ENCODE results near the gene GPD1L. TPM values are rescaled to one million over a fixed set of nuclear protein-coding genes. Genes with fewer than 3 reads are reported as not detected.
"Not testable (repeated sequence)": the region's sequence is repeated elsewhere in the genome, so short reads cannot be mapped to it uniquely, and the experiment has no call there.

The GPD1L gene
- total RNA-seq, result 10 to 100 TPM; 19.5 to 20.7 TPM

DNA sequence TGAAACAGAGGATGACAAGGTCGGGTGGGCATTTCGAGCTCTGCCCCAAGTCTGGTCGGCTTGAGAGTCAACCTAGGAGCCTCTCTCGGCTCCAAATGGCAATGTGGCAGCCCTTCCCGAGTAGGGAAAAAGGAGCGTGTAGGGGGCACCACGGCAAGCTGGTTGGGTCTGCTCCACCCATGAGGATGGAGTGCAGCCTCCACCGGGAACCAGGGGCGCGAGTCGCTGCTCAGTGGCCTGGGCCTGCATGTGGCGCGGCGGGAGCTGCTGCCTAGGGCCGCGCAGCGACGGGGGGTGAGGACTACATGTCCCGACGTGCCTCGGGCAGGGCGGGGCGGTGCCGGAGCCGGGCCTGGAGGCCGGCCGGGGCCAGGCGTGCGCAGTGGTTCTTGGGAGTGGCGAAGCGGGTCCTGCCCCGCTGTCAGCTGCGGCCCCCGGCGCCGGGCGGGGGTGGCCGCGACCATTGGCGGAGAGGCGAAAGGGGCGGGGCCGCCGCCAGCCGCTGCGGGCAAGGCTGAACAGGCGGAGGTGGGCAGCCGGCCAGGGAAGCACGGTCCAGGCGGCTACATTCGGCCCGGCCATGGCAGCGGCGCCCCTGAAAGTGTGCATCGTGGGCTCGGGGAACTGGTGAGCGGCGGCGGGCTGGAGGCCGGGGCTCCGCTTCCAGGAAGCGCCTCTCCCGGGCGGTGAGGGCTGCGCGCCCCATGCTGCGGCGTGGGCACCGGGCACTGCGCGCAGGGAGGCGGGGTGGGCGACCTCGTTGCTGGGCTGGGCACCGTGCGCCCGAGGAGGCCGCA is at the start of gene GPD1L:
Gene GPD1L, plus strand, starts transcription at position 489 of the 797 bp plus-strand sequence. Its CDS starts 92 bp downstream, at position 581.
- peaks cover 7% of the 10 kb centered on the region for H3K9me3 Mint-ChIP-seq
- peak; percentile 93 for DNase-seq
- H3K4me1 Mint-ChIP-seq, result peaks cover 35% of the 10 kb centered on the region
- peak within 1 kb of the TSS; percentile 74 for H3K27ac Mint-ChIP-seq
- ChIA-PET POLR2A (interaction anchor here (0.6 to 1.4 kb wide), 6 partner anchors 8 to 573 kb away, joined by 3 to 9 read pairs (median 4); partner anchors contain the start of gene STT3B), CTCF (interaction anchor here (1.1 to 2.4 kb wide), 2 partner anchors 38 to 574 kb away, joined by 3 to 8 read pairs; partner anchors contain the start of gene STT3B)
- H3K4me3 Mint-ChIP-seq, result peak within 1 kb of the TSS; percentile 84
- H3K27me3 Mint-ChIP-seq, result no peaks in the 10 kb centered on the region
- peaks cover 12% of the 10 kb centered on the region for H3K36me3 Mint-ChIP-seq (ENCODE audit: low read depth)

DNA sequence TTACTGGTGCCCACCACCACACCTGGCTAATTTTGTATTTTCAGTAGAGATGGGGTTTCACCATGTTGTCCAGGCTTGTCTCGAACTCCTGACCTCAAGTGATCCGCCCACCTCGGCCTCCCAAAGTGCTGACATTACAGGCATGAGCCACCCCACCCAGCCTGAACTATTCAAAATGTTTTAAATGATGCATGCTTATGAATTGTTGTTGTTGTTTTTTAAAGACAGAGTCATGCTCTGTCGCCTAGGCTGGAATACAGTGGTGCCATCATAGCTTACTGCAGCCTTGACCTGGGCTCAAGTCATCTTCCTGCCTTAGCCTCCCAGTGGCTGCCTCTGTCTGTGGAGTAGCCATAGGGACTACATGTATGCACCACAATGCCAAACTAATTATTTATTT is 48.0 kb upstream of the GPD1L start:
- H3K9me3 Mint-ChIP-seq; H3K36me3 Mint-ChIP-seq (ENCODE audit: low read depth); H3K4me3 Mint-ChIP-seq; DNase-seq; POLR2A ChIA-PET; CTCF ChIA-PET; H3K27ac Mint-ChIP-seq; H3K27me3 Mint-ChIP-seq: not testable (repeated sequence)
- peaks cover 11% of the 10 kb centered on the region for H3K4me1 Mint-ChIP-seq

DNA sequence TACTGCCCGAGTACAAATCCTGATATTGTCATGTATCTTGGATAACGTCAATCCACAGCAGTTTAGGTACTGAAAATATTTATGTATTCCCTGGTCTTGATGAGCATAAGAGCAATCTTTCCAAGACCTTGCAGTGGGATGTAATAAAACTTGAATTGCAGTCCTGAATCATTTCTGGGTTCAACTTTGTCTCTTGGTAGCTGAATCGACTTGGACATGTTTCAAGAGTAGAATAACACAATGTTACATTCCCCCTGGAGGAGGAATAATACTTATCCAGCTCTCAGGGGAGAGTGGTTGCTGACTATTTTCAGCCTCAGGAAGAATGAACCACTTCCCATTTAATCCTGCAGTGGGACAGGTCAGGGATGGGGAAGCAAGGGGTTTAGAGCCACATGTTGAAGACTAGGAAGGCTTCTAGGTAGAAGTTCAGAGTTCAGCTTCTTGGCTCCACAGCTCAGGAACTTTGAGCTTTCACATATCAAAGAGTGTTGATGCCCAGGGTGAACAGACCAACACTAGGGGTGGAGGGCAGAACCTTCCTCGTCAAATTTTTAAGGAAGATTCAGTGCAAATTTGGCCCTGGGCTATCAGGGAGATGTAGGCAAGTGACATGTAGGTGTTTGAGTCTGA is 43.4 kb upstream of the GPD1L start:
- Mint-ChIP-seq H3K4me3 (no peak overlapping the region), H3K27me3 (peaks cover 3% of the 10 kb centered on the region), H3K36me3 (ENCODE audit: low read depth) (no peaks in the 10 kb centered on the region), H3K9me3 (peaks cover 5% of the 10 kb centered on the region), H3K4me1 (no peaks in the 10 kb centered on the region), H3K27ac (no peak overlapping the region)
- ChIA-PET CTCF (no interaction called here), POLR2A (interaction anchor here (1.2 kb wide), 1 partner anchor 30 kb away, joined by 3 read pairs; no protein-coding TSS in a partner anchor)
- DNase-seq, result no peak

DNA sequence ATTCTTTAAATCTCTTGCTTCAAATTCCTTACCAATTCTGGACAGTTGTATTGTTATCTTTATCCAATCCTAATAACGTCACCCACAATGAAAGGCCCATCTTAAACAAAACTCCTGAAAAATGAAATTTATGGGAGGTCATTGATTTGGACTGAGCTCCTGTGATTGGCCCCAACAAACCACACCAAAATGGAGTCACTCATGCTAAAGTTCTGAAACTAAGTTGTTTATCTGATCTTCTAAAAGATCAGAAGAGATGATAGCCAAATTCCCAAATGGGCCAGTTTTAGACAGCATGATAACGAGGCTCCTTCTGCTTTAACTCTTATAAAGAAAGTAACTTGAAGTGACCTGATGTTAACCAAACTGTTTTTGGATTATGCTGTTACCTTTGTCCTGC is 39.7 kb upstream of the GPD1L start:
- no peak for DNase-seq
- H3K36me3 Mint-ChIP-seq (ENCODE audit: low read depth), result no peaks in the 10 kb centered on the region
- no peaks in the 10 kb centered on the region for H3K4me1 Mint-ChIP-seq
- H3K27ac Mint-ChIP-seq, result no peak overlapping the region
- no peak overlapping the region for H3K4me3 Mint-ChIP-seq
- peaks cover 10% of the 10 kb centered on the region for H3K27me3 Mint-ChIP-seq
- ChIA-PET POLR2A (no interaction called here), CTCF (no interaction called here)
- H3K9me3 Mint-ChIP-seq, result peaks cover 3% of the 10 kb centered on the region

DNA sequence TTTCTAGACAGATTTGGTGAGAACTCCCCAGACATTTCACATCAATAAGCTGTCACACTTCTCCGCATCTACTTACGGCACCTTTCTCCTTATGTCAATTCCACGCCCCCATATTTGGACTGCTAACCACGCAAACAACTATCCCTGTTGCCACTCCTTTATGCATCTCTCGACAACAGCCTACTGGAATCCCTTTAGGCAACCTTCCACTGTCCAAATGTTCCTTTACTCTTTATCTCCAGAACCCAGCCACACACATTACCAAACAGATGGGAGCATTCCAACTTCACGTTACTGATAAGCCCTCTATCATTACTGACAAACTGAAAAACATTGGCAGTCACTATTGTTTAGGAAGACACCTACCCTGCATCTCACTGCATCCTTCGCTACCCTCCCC is 32.2 kb upstream of the GPD1L start:
- CTCF ChIA-PET; H3K27me3 Mint-ChIP-seq; H3K4me3 Mint-ChIP-seq; H3K4me1 Mint-ChIP-seq; H3K9me3 Mint-ChIP-seq; POLR2A ChIA-PET; H3K36me3 Mint-ChIP-seq (ENCODE audit: low read depth); DNase-seq; H3K27ac Mint-ChIP-seq: not testable (repeated sequence)

DNA sequence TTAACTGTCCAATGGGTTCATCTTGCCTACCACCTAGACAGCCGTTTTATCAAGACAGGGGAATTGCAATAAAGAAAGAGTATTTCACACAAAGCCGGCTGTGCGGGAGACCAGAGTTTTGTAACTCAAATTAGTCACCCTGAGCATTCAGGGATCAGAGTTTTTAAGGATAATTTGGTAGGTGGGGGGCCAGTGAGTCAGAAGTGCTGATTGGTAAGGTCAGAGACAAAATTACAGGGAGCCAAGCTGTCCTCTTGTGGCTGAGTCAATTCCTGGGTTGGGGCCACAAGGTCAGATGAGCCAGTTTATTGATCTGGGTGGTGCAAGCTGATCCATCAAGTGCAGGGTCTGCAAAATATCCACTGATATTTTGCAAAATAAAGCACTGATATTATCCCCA is 29.9 kb upstream of the GPD1L start:
- DNase-seq, result no peak
- Mint-ChIP-seq H3K27me3 (peaks cover 11% of the 10 kb centered on the region), H3K36me3 (ENCODE audit: low read depth) (no peaks in the 10 kb centered on the region), H3K4me3 (no peak overlapping the region), H3K27ac (no peak overlapping the region), H3K9me3 (no peaks in the 10 kb centered on the region), H3K4me1 (no peaks in the 10 kb centered on the region)
- ChIA-PET POLR2A (no interaction called here), CTCF (no interaction called here)

DNA sequence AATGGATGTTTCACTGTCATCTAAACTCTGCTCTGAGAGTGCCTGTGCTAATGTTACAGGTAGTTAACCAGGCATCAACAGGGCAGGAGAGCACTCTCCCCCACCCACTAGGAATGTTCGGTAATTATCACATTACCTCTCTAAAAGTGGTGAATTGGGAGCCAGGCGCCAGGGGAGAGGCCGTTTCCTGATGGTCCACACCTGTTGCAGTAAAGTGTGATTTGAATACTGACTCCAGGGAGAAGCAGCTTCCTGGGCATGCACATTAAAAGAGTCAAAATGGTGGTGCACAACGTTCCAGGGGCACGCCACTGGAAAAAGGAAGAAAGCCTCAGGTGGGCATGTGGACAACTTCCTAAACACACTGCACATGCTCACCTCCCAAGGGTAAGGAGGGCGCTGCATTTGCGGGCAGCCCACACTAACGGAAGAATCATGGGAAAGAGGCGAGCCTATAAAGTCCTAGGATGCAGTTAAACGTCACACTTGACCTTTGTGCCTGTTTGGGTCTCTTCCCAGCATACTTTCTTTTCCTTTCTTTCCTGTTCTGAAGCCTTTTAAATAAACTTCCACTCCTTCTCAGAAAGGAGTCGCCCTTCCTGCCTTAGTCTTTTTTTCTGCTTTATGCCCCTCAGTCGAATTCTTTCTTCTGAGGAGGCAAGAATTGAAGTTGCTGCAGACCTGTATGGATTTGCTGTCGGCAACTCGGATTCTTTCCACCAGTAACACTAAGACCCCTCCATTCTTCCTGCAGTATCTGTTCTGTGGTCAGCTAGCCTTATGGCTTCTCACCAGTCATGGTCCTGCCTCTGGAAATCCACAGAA is 28.9 kb upstream of the GPD1L start:
- H3K9me3 Mint-ChIP-seq, result no peaks in the 10 kb centered on the region
- H3K36me3 Mint-ChIP-seq (ENCODE audit: low read depth), result no peaks in the 10 kb centered on the region
- no peak for DNase-seq
- ChIA-PET POLR2A (no interaction called here), CTCF (no interaction called here)
- no peaks in the 10 kb centered on the region for H3K4me1 Mint-ChIP-seq
- H3K4me3 Mint-ChIP-seq, result no peak overlapping the region
- H3K27me3 Mint-ChIP-seq, result peaks cover 15% of the 10 kb centered on the region
- no peak overlapping the region for H3K27ac Mint-ChIP-seq

DNA sequence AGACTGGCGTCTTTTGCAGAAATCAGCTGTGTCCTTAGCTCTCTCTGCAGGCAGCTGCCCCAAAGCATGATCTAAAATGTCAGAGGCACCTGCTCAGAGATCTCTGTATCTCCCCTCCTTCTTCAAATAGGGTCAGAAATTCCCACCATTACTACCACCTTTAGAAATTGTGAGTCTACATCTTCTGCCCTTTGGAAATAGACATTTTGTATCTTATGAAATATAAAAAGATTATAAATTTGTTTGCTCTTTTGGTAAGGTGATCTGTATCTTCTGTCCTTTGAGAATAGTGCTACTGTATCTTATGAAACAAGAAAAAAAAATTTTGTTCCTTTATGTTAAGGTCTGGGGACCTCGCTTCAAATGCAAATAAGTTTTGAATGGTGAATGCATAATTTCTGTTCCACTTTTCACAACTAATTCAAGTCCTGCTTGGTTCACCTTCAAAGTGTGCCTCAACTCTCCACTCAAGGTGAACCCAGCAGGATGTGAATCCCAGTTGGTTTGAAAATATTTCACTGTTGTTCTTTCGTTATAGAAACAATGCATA is 28.3 kb upstream of the GPD1L start:
- Mint-ChIP-seq H3K4me3 (no peak overlapping the region), H3K4me1 (no peaks in the 10 kb centered on the region), H3K27me3 (peaks cover 15% of the 10 kb centered on the region), H3K36me3 (ENCODE audit: low read depth) (no peaks in the 10 kb centered on the region), H3K9me3 (no peaks in the 10 kb centered on the region), H3K27ac (no peak overlapping the region)
- DNase-seq, result no peak
- CTCF ChIA-PET, result no interaction called here
- POLR2A ChIA-PET, result no interaction called here

DNA sequence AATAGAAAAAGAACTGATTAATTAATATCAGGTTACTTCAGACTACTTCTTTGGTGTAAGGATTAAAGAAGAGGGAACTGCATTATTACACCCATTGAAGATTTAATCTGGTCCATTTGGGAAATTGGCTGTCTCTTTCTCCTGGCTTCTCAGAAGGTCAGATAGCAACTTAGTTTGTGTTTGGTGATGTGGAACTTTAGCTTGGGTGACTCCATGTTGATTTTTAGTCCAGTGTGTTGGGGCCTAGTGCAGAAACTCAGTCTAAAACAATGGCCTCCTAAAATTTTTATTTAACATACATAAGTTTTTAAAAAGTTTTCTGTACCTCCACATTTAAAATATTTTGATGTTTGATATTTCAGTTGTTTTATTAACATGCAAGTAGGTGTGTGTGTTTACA is 27.6 kb upstream of the GPD1L start:
- H3K27ac Mint-ChIP-seq, result no peak overlapping the region
- POLR2A ChIA-PET, result no interaction called here

DNA sequence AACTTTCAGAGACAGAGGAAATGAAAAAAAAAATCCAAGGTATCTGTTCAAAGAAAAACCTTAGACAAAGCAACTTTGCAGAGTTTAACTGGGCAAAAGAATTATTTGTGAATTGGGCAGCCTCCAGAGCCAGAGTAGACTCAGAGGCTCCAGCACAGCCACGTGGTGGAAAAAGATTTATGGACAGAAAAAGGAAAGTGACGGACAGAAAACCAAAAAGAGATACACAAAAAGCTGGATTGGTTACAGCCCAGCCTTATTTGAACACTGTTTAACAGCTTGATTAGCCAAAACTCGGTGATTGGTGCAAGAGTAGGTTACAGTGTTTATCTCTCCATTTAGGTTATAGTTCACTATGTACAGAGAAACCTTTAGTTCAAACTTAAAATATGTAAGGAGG is 23.7 kb upstream of the GPD1L start:
- CTCF ChIA-PET, result no interaction called here
- no peak for DNase-seq
- Mint-ChIP-seq H3K36me3 (ENCODE audit: low read depth) (no peaks in the 10 kb centered on the region), H3K9me3 (peaks cover 7% of the 10 kb centered on the region), H3K4me3 (no peak overlapping the region), H3K27ac (no peak overlapping the region), H3K27me3 (peaks cover 14% of the 10 kb centered on the region), H3K4me1 (no peaks in the 10 kb centered on the region)
- POLR2A ChIA-PET, result no interaction called here

More for the DNA sequence above, 27.6 kb upstream of the GPD1L start:
- Mint-ChIP-seq H3K9me3 (no peaks in the 10 kb centered on the region), H3K4me3 (no peak overlapping the region), H3K36me3 (ENCODE audit: low read depth) (no peaks in the 10 kb centered on the region), H3K4me1 (no peaks in the 10 kb centered on the region), H3K27me3 (peaks cover 15% of the 10 kb centered on the region)
- CTCF ChIA-PET, result no interaction called here
- DNase-seq, result no peak

DNA sequence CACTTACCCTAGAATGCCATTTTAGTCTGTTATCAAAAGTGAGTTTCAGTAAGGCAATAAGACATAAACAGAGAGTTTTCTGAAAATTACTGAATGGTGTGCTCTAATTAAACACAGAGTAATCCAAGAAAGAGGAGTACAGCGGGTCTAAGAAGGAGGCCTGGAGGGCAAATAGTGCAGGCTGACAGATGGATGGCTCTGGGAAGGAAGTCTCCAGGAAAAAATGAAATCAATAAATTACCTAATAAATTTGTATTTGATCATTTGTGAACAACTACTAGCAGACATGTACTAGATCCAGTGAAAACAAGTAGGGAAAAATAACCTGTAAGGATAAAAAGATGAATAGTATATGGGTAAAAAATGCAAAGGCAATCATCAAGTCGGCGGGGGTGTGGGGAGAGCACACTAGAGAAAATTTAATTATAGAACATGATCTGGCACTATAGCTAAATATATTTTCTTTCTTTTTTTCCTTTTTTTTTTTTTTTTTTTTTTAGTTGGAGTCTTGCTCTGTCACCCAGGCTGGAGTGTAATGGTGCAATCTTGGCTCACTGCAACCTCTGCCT is 22.6 kb upstream of the GPD1L start:
- H3K4me1 Mint-ChIP-seq, result no peaks in the 10 kb centered on the region
- H3K27me3 Mint-ChIP-seq, result peaks cover 23% of the 10 kb centered on the region
- H3K36me3 Mint-ChIP-seq (ENCODE audit: low read depth), result no peaks in the 10 kb centered on the region
- peaks cover 11% of the 10 kb centered on the region for H3K9me3 Mint-ChIP-seq
- H3K4me3 Mint-ChIP-seq, result no peak overlapping the region
- ChIA-PET POLR2A (no interaction called here), CTCF (no interaction called here)
- H3K27ac Mint-ChIP-seq, result no peak overlapping the region
- DNase-seq, result peak; percentile 4

DNA sequence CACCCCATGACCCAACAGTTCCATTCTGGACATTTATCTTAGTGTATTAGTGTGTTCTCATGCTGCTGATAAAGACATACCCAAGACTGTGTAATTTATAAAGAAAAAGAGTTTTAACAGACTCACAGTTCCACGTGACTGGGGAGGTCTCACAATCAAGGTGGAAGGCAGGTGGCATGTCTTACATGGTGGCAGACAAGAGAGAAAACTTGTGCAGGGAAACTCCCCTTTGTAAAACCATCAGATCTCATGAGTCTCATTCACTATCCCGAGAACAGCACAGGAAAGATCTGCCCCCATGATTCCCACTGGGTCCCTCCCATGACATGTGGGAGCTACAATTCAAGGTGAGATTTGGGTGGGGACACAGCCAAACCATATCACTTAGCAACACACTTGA is 21.6 kb upstream of the GPD1L start:
- no peak for DNase-seq
- Mint-ChIP-seq H3K9me3 (peaks cover 16% of the 10 kb centered on the region), H3K27me3 (peaks cover 33% of the 10 kb centered on the region), H3K36me3 (ENCODE audit: low read depth) (no peaks in the 10 kb centered on the region), H3K4me3 (no peak overlapping the region), H3K4me1 (no peaks in the 10 kb centered on the region), H3K27ac (no peak overlapping the region)
- POLR2A ChIA-PET, result no interaction called here
- CTCF ChIA-PET, result no interaction called here

DNA sequence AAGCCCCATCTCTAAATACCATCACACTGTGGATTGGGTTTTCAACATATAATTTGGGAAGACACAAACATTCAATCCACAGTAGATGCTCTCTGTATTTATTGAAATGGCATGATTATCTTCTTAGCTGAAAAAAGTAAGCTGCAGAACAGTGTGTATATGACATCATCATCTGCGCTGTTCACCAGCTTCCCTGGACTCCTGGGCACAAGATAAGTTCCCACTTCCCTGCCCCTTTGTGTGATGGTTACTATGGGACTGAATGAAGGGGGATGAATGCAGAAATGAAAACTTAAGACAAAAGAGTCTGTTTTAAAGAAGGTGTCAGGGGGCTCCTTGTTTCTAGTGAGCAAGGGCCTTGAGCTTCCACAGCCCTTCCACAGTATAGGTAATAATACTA is 20.0 kb upstream of the GPD1L start:
- Mint-ChIP-seq H3K4me1 (peaks cover 8% of the 10 kb centered on the region), H3K4me3 (no peak overlapping the region), H3K27ac (no peak overlapping the region), H3K27me3 (peaks cover 27% of the 10 kb centered on the region), H3K9me3 (peaks cover 16% of the 10 kb centered on the region), H3K36me3 (ENCODE audit: low read depth) (no peaks in the 10 kb centered on the region)
- ChIA-PET CTCF (no interaction called here), POLR2A (no interaction called here)
- DNase-seq, result no peak
